ENCODE data around the gene SLC12A5.

Gene SLC12A5

GRCh38 chr20:46056027-46056833 lies 27.2 kb downstream of the SLC12A5 start:
- DNase-seq (ENCODE audit: low spot score): no peak

GRCh38 chr20:46056970-46057855 lies 28.2 kb downstream of the SLC12A5 start:
- no peak for DNase-seq (ENCODE audit: low spot score)

GRCh38 chr20:46057856-46058598 lies 29.0 kb downstream of the SLC12A5 start:
- DNase-seq (ENCODE audit: low spot score): no peak

- DNase-seq (ENCODE audit: low spot score): no peak
Observed at GRCh38 chr20:46058599-46059281, 29.7 kb downstream of the SLC12A5 start.

GRCh38 chr20:46060301-46060881 lies 31.4 kb downstream of the SLC12A5 start:
- no peak for DNase-seq (ENCODE audit: low spot score)

GRCh38 chr20:46060975-46061374 lies 32.0 kb downstream of the SLC12A5 start:
- no peak for DNase-seq (ENCODE audit: low spot score)

- DNase-seq (ENCODE audit: low spot score): no peak
Observed at GRCh38 chr20:46062151-46062550, 33.1 kb downstream of the SLC12A5 start.

- DNase-seq (ENCODE audit: low spot score): no peak
Observed at GRCh38 chr20:46062621-46063020, 33.6 kb downstream of the SLC12A5 start.

GRCh38 chr20:46063151-46063550 lies 34.1 kb downstream of the SLC12A5 start:
- no peak for DNase-seq (ENCODE audit: low spot score)

GRCh38 chr20:46063652-46064054 lies 34.6 kb downstream of the SLC12A5 start:
- no peak for DNase-seq (ENCODE audit: low spot score)

GRCh38 chr20:46065006-46065405 lies 36.0 kb downstream of the SLC12A5 start:
- no peak for DNase-seq (ENCODE audit: low spot score)

- DNase-seq (ENCODE audit: low spot score): no peak
Observed at GRCh38 chr20:46065691-46066090, 36.7 kb downstream of the SLC12A5 start.

GRCh38 chr20:46070215-46070900 lies 41.3 kb downstream of the SLC12A5 start:
- no peak for DNase-seq (ENCODE audit: low spot score)

GRCh38 chr20:46071573-46071972 lies 42.6 kb downstream of the SLC12A5 start:
- no peak for DNase-seq (ENCODE audit: low spot score)

GRCh38 chr20:46073024-46073423 lies 44.0 kb downstream of the SLC12A5 start:
- no peak for DNase-seq (ENCODE audit: low spot score)

GRCh38 chr20:46073443-46073842 lies 44.4 kb downstream of the SLC12A5 start:
- no peak for DNase-seq (ENCODE audit: low spot score)

GRCh38 chr20:46074006-46074405 lies 45.0 kb downstream of the SLC12A5 start:
- DNase-seq (ENCODE audit: low spot score): no peak

GRCh38 chr20:46076806-46077205 lies 47.8 kb downstream of the SLC12A5 start:
- no peak for DNase-seq (ENCODE audit: low spot score)

GRCh38 chr20:46077642-46078305 lies 48.8 kb downstream of the SLC12A5 start:
- no peak for DNase-seq (ENCODE audit: low spot score)

GRCh38 chr20:46078954-46079353 lies 49.9 kb downstream of the SLC12A5 start:
- DNase-seq (ENCODE audit: low spot score): no peak
